DOHH2 (cell line): ENCODE results near the gene NAB2.
"Not testable (repeated sequence)": the region's sequence is repeated elsewhere in the genome, so short reads cannot be mapped to it uniquely, and the experiment has no call there.

Experiments used
- H3F3A ChIP-seq: fragments of 200-600 bp; sonication (generic), shearing (Covaris generic); 2 replicates; pipeline ENCODE4 v1.6.0; 2016; ENCODE audit warnings: antibody characterized with exemption, mild to moderate bottlenecking; ENCODE audit not compliant: control insufficient read depth, insufficient read depth
- H3K27ac ChIP-seq: fragments of 200-600 bp; sonication (generic); 2 replicates; pipeline ENCODE4 v1.5.1; 2014; ENCODE audit warnings: low read depth, mild to moderate bottlenecking, low read length, moderate library complexity
- H3K27me3 ChIP-seq: fragments of 200-600 bp; sonication (generic); 2 replicates; pipeline ENCODE4 v1.6.1; 2014; ENCODE audit warnings: mild to moderate bottlenecking, low read length, mixed read lengths; ENCODE audit not compliant: control insufficient read depth
- H3K36me3 ChIP-seq: fragments of 200-600 bp; sonication (generic); 2 replicates; pipeline ENCODE4 v1.6.1; 2014; ENCODE audit warnings: mild to moderate bottlenecking, low read length, moderate library complexity, mixed read lengths; ENCODE audit not compliant: control insufficient read depth
- H3K4me1 ChIP-seq: fragments of 200-600 bp; sonication (generic); 2 replicates; pipeline ENCODE4 v1.6.1; 2014; ENCODE audit warnings: mild to moderate bottlenecking, low read length, mixed read lengths; ENCODE audit not compliant: control insufficient read depth
- H3K4me2 ChIP-seq: fragments of 200-600 bp; sonication (generic); 2 replicates; pipeline ENCODE4 v1.6.0; 2014; ENCODE audit warnings: mild to moderate bottlenecking, low read length, moderate library complexity
- H3K4me3 ChIP-seq: fragments of 200-600 bp; sonication (generic); 2 replicates; pipeline ENCODE4 v1.5.1; 2014; ENCODE audit warnings: mild to moderate bottlenecking, low read length, mixed read lengths
- H3K79me2 ChIP-seq: fragments of 200-600 bp; sonication (generic); 2 replicates; pipeline ENCODE4 v1.6.1; 2014; ENCODE audit warnings: mild to moderate bottlenecking, low read length, mixed read lengths; ENCODE audit not compliant: control insufficient read depth
- H3K9me2 ChIP-seq: fragments of 200-600 bp; sonication (generic); replicated peaks from 2 replicates; pipeline ENCODE4 v1.6.1; 2014; ENCODE audit warnings: mild to moderate bottlenecking, low read length, mixed read lengths; ENCODE audit not compliant: control insufficient read depth
- H3K9me3 ChIP-seq: fragments of 200-600 bp; sonication (generic); 2 replicates; pipeline ENCODE4 v1.6.1; 2014; ENCODE audit warnings: antibody characterized with exemption, low read length, mixed read lengths; ENCODE audit not compliant: control insufficient read depth, insufficient read depth
- H4K20me1 ChIP-seq: fragments of 200-600 bp; sonication (generic); 2 replicates; pipeline ENCODE4 v1.6.0; 2014; ENCODE audit warnings: low read depth, mild to moderate bottlenecking, antibody characterized with exemption, low read length, moderate library complexity; ENCODE audit not compliant: control insufficient read depth, insufficient read depth
- EZH2phosphoT487 ChIP-seq: fragments of 200-600 bp; sonication (generic); IDR thresholded peaks from 2 replicates; pipeline ENCODE4 v1.6.1; 2017; ENCODE audit warnings: borderline replicate concordance, mild to moderate bottlenecking, antibody characterized with exemption, low read length, moderate library complexity, mixed read lengths
- TF ChIP-seq, protein P1 (sequence below): fragments of 200-600 bp; sonication (generic); IDR thresholded peaks from one replicate; pipeline ENCODE4 v1.5.1; 2014; ENCODE audit warnings: antibody characterized with exemption, mild to moderate bottlenecking, low read depth, low read length; ENCODE audit not compliant: poor library complexity, severe bottlenecking

Gene NAB2

DNA sequence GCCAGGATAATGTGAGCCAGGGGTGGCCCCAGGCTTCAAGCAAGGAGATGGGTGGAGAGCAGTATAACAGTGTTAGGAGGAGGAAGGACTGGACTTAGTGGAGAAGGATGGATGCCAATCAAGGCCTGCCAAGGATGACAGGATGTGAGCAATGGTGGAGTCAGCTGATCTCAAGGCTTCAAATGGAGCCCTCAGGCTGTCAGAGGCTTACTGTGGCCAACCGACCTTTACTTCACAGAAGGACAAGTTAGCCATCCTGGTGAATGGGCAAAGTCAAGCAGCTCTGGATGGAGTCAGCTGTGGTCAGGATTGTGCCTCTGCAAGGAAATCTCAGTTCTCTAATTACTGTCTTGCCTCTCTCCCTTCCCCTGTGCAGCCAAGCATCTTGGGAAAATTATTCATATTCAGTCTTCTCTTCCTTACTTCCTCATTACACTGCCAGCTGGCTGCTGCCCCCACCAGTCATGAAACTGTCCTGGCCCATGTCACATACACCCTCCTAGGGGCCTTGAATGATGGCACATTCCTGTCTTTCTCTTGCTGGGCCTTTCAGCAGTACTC is 29.9 kb downstream of the NAB2 start:
- no peak for TF ChIP-seq EZH2phosphoT487
- TF ChIP-seq, protein P1, sequence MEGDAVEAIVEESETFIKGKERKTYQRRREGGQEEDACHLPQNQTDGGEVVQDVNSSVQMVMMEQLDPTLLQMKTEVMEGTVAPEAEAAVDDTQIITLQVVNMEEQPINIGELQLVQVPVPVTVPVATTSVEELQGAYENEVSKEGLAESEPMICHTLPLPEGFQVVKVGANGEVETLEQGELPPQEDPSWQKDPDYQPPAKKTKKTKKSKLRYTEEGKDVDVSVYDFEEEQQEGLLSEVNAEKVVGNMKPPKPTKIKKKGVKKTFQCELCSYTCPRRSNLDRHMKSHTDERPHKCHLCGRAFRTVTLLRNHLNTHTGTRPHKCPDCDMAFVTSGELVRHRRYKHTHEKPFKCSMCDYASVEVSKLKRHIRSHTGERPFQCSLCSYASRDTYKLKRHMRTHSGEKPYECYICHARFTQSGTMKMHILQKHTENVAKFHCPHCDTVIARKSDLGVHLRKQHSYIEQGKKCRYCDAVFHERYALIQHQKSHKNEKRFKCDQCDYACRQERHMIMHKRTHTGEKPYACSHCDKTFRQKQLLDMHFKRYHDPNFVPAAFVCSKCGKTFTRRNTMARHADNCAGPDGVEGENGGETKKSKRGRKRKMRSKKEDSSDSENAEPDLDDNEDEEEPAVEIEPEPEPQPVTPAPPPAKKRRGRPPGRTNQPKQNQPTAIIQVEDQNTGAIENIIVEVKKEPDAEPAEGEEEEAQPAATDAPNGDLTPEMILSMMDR: peak; percentile 37
- H3K4me1 ChIP-seq: peaks cover 16% of the 10 kb centered on the region
- H4K20me1 ChIP-seq: no peaks in the 10 kb centered on the region
- H3K9me3 ChIP-seq: peaks cover 3% of the 10 kb centered on the region; the same call in 1 of the 2 replicates
- no peaks in the 10 kb centered on the region for H3K79me2 ChIP-seq
- 0 out of 2 replicates have a peak overlapping the region, but pooled peaks have one; percentile 10 for H3K27ac ChIP-seq
- H3F3A ChIP-seq: no peaks in the 10 kb centered on the region
- H3K4me2 ChIP-seq: peak overlapping the region; percentile 46
- peak overlapping the region; percentile 37 for H3K4me3 ChIP-seq
- H3K27me3 ChIP-seq: no peaks in the 10 kb centered on the region
- no peaks in the 10 kb centered on the region for H3K9me2 ChIP-seq
- no peaks in the 10 kb centered on the region for H3K36me3 ChIP-seq

DNA sequence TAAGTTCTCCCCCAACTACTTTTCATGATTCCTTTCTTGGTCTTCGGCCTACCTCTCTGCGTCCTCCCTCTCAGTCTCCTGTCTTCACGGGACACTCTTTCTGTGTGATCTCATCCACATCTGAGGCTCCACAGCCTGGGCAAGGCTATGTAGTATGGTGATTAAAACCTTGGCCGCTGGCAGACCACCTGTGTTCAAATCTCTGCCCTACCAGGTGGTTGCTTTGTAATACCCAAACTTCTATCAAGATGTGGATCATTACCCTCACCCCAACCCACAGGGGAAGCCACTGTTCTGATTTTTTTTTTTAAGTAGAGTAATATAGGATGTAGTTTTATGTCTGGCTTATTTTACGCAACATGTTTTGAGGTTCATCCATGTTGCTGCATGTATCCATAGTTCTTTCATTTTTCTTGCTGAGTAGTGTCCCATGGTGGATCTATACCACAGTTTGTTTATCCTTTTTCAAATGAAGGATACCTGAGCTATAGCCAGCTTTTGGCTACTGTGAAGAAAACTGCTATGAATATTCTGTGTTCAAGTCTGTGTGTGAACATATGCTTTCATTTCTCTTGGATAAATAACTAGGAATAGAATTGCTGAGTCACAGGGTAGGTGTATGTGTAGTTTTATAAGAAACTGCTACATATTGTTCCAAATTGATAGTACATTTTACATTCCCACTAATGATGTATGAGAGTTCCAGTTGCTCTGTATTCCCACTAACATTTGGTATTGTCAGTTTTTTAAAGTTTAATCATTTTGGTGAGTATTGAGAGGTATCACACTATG is 30.6 kb downstream of the NAB2 start:
- Histone ChIP-seq H4K20me1 (no peaks in the 10 kb centered on the region), H3K27me3 (peaks cover 1% of the 10 kb centered on the region), H3K9me2 (no peaks in the 10 kb centered on the region), H3K36me3 (no peaks in the 10 kb centered on the region), H3K79me2 (no peaks in the 10 kb centered on the region), H3K4me3 (peak overlapping the region; percentile 37), H3K27ac (0 out of 2 replicates have a peak overlapping the region, but pooled peaks have one; percentile 10), H3K4me1 (peaks cover 21% of the 10 kb centered on the region), H3K9me3 (peaks cover 7% of the 10 kb centered on the region; the same call in 1 of the 2 replicates), H3F3A (no peaks in the 10 kb centered on the region), H3K4me2 (peak overlapping the region; percentile 46)
- TF ChIP-seq, protein P1: no peak
- no peak for TF ChIP-seq EZH2phosphoT487

- not testable (repeated sequence) for H3K9me2 ChIP-seq, H3K27ac ChIP-seq, H3K4me3 ChIP-seq
Measured at GRCh38 chr12:57120718-57121117, 31.8 kb downstream of the NAB2 start.

GRCh38 chr12:57123813-57124212 is 34.9 kb downstream of the NAB2 start:
- Histone ChIP-seq H3K9me2 (no peaks in the 10 kb centered on the region), H3K27me3 (peaks cover 25% of the 10 kb centered on the region), H4K20me1 (no peaks in the 10 kb centered on the region), H3K79me2 (no peaks in the 10 kb centered on the region), H3K4me2 (no peak overlapping the region), H3K9me3 (peaks cover 7% of the 10 kb centered on the region; the same call in 1 of the 2 replicates), H3K27ac (no peak overlapping the region), H3K4me3 (no peak overlapping the region), H3K36me3 (no peaks in the 10 kb centered on the region), H3F3A (no peaks in the 10 kb centered on the region), H3K4me1 (peaks cover 32% of the 10 kb centered on the region)
- TF ChIP-seq EZH2phosphoT487: no peak
- TF ChIP-seq, protein P1: no peak

More at GRCh38 chr12:57120718-57121117, 31.8 kb downstream of the NAB2 start:
- not testable (repeated sequence) for H3K4me2 ChIP-seq, H3K79me2 ChIP-seq, H3K9me3 ChIP-seq, H3F3A ChIP-seq, H3K27me3 ChIP-seq, H3K36me3 ChIP-seq, H4K20me1 ChIP-seq
- peaks cover 23% of the 10 kb centered on the region for H3K4me1 ChIP-seq
